Astrocyte (in vitro differentiated cells and primary cell): ENCODE measurements around the gene CREG2. TPM values are rescaled to one million over a fixed set of nuclear protein-coding genes. Genes with fewer than 3 reads are reported as not detected.

Experiments
- DNase-seq: peaks from one replicate; pipeline ENCODE4 v3.0.0-alpha.2; 2010; ENCODE audit warnings: low read depth
- FAIRE-seq: peaks from 2 replicates; lab custom pipeline; 2011; peaks lifted over from hg19 to GRCh38; lab: Jason Lieb, UNC
- H2AFZ ChIP-seq: 2 replicates; pipeline ENCODE4 v1.6.0; 2012; ENCODE audit warnings: low read depth, low read length, inconsistent platforms
- H3K27ac ChIP-seq: 2 replicates; pipeline ENCODE4 v1.5.1; 2011; ENCODE audit warnings: low read depth, low read length, inconsistent platforms
- H3K27me3 ChIP-seq: 2 replicates; pipeline ENCODE4 v1.6.0; 2011; ENCODE audit warnings: low read length, inconsistent platforms; ENCODE audit not compliant: insufficient read depth
- H3K36me3 ChIP-seq: 2 replicates; pipeline ENCODE4 v1.5.1; 2011; ENCODE audit warnings: low read length, inconsistent platforms; ENCODE audit not compliant: insufficient read depth
- H3K4me1 ChIP-seq: 2 replicates; pipeline ENCODE4 v1.5.1; 2011; ENCODE audit warnings: low read length, inconsistent platforms; ENCODE audit not compliant: insufficient read depth
- H3K4me2 ChIP-seq: 2 replicates; pipeline ENCODE4 v1.6.0; 2012; ENCODE audit warnings: low read length, inconsistent platforms
- H3K4me3 ChIP-seq: 2 replicates; pipeline ENCODE4 v1.5.1; 2011; ENCODE audit warnings: low read depth, mild to moderate bottlenecking, low read length, inconsistent platforms; ENCODE audit not compliant: insufficient read depth
- H3K79me2 ChIP-seq: 2 replicates; pipeline ENCODE4 v1.6.0; 2012; ENCODE audit warnings: mild to moderate bottlenecking, low read length, inconsistent platforms; ENCODE audit not compliant: insufficient read depth
- H3K9ac ChIP-seq: 2 replicates; pipeline ENCODE4 v1.6.0; 2012; ENCODE audit warnings: mild to moderate bottlenecking, low read length, inconsistent platforms
- H3K9me3 ChIP-seq: 2 replicates; pipeline ENCODE4 v1.5.1; 2012; ENCODE audit warnings: low read depth, mild to moderate bottlenecking, low read length, inconsistent platforms; ENCODE audit not compliant: insufficient read depth
- H4K20me1 ChIP-seq: 2 replicates; pipeline ENCODE4 v1.6.0; 2012; ENCODE audit warnings: low read length, inconsistent platforms; ENCODE audit not compliant: insufficient read depth
- H3K27ac Mint-ChIP-seq: one replicate; pipeline ENCODE4 v1.8.0; 2021; ENCODE audit warnings: mild to moderate bottlenecking, mixed read lengths; ENCODE audit not compliant: unreplicated experiment
- H3K27me3 Mint-ChIP-seq: one replicate; pipeline ENCODE4 v1.8.0; 2021; ENCODE audit warnings: low read depth, mixed read lengths; ENCODE audit not compliant: unreplicated experiment
- H3K36me3 Mint-ChIP-seq: one replicate; pipeline ENCODE4 v1.8.0; 2021; ENCODE audit warnings: low read depth, mixed read lengths; ENCODE audit not compliant: unreplicated experiment
- H3K4me1 Mint-ChIP-seq: one replicate; pipeline ENCODE4 v1.8.0; 2021; ENCODE audit warnings: low read depth, mixed read lengths; ENCODE audit not compliant: unreplicated experiment
- H3K4me3 Mint-ChIP-seq: one replicate; pipeline ENCODE4 v1.8.0; 2021; ENCODE audit warnings: mild to moderate bottlenecking, moderate library complexity, mixed read lengths; ENCODE audit not compliant: unreplicated experiment
- H3K9me3 Mint-ChIP-seq: one replicate; pipeline ENCODE4 v1.8.0; 2021; ENCODE audit warnings: mild to moderate bottlenecking, mixed read lengths; ENCODE audit not compliant: unreplicated experiment
- CTCF ChIP-seq: IDR thresholded peaks from 2 replicates; pipeline ENCODE4 v1.5.1; 2011; ENCODE audit warnings: low read depth, mild to moderate bottlenecking, inconsistent platforms, low read length, moderate library complexity; ENCODE audit not compliant: insufficient read depth
- EZH2 ChIP-seq: IDR thresholded peaks from 2 replicates; pipeline ENCODE4 v1.6.1; 2012; ENCODE audit warnings: mild to moderate bottlenecking, low read length, inconsistent platforms; ENCODE audit not compliant: insufficient read depth
- total RNA-seq: library from RNA; stranded (reverse); gene quantifications from 2 replicates; pipeline ENCODE4 v1.2.1, GENCODE V29; 2021

CREG2 gene
- total RNA-seq, 1 donor from 2014 or later, result 0.11 TPM

DNA sequence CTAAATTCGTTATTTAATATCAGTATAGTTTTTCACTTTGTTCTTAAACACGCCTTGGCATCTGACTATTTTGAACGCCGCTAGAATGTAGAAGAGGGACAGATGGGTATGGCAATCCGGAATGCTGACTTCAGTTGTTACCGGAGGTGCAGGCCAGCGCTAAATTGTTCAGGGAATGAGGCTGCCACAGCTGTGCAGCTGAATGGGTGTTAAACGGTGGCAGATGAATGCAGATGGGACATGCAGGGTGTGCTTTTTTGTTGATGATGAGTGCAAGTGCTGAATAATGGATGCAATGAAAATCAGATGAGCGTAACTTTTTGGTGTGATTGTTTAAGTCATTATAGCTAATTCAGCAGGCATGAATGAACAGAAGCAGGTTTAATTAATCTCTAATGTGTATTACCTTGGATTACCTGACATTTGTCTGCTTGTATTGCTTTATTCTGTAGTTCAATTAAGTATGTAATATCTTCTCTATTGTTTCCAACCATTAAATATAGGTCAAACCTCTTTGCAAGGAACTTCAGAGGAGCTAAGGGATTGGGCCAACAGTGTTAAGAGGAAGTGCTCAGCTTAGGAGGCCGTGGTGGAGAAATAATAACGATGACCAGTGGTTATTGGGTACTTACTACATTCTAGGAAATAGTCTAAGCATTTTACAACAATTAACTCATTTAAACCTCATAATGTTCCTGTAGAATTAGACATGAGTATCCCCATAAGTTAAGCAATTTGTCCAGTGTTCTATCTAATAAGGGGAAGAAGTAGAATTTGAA, 11.9 kb upstream of the CREG2 start:
- H4K20me1 ChIP-seq, result no peaks in the 10 kb centered on the region
- no peak overlapping the region for H3K9ac ChIP-seq
- DNase-seq, result no peak
- H3K9me3 ChIP-seq, result no peaks in the 10 kb centered on the region
- no peaks in the 10 kb centered on the region for H3K79me2 ChIP-seq
- no peak for TF ChIP-seq EZH2
- no peak for TF ChIP-seq CTCF
- H2AFZ ChIP-seq, result no peak overlapping the region
- Mint-ChIP-seq H3K27me3 (peaks cover 14% of the 10 kb centered on the region), H3K36me3 (no peaks in the 10 kb centered on the region), H3K9me3 (no peaks in the 10 kb centered on the region), H3K4me1 (peaks cover 22% of the 10 kb centered on the region), H3K27ac (no peak overlapping the region), H3K4me3 (no peak overlapping the region)
- no peak overlapping the region for H3K27ac ChIP-seq
- no peak overlapping the region for H3K4me3 ChIP-seq
- peaks cover 12% of the 10 kb centered on the region for H3K4me1 ChIP-seq
- no peaks in the 10 kb centered on the region for H3K36me3 ChIP-seq
- no peaks in the 10 kb centered on the region for H3K27me3 ChIP-seq
- FAIRE-seq, result no peak
- H3K4me2 ChIP-seq, result no peak overlapping the region

DNA sequence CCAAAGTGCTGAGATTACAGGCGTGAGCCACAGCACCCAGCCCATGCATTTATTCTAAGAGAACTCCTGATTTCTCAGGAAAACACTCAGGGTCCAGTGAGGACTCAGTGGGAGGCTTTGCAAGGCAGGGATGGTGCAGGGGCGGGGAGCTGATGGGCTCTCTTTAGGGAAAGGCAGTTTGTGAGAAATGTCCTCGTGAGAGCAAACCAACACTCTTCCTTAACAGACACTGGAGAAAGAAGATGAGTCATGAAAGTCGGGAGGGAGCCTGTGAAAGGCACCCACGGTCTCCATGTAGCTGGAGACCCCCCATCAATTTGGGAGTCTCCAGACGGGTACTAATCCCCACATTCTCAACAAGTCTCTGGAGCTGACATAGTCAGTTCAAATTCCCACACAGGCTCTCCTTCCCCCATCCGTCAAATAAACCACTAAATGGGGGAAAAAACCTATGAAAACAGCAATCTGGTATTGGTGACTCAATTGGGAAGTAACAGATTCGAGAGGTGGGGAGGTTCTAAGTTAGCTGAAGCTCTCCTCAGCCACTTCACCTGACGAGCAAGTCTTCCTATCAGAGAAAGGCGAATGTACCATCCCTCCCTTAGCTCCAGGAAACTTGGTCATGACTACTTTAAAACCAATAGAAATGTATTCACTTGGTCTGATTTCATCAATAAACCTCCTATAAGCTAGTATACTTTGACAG, 11.0 kb upstream of the CREG2 start:
- no peak overlapping the region for H2AFZ ChIP-seq

More for the DNA sequence above, 11.0 kb upstream of the CREG2 start:
- peaks cover 22% of the 10 kb centered on the region for H3K4me1 Mint-ChIP-seq
- FAIRE-seq (no peak), DNase-seq (no peak)
- no peaks in the 10 kb centered on the region for H3K9me3 ChIP-seq
- no peak overlapping the region for H3K27ac Mint-ChIP-seq
- no peak overlapping the region for H3K4me3 ChIP-seq
- no peak overlapping the region for H3K4me3 Mint-ChIP-seq
- no peaks in the 10 kb centered on the region for H4K20me1 ChIP-seq
- H3K36me3 ChIP-seq, result no peaks in the 10 kb centered on the region
- no peak overlapping the region for H3K27ac ChIP-seq
- peaks cover 12% of the 10 kb centered on the region for H3K4me1 ChIP-seq
- H3K4me2 ChIP-seq, result no peak overlapping the region
- no peaks in the 10 kb centered on the region for H3K36me3 Mint-ChIP-seq
- no peaks in the 10 kb centered on the region for H3K79me2 ChIP-seq
- H3K9ac ChIP-seq, result no peak overlapping the region
- no peaks in the 10 kb centered on the region for H3K27me3 ChIP-seq
- no peak for TF ChIP-seq EZH2
- no peak for TF ChIP-seq CTCF
- no peaks in the 10 kb centered on the region for H3K9me3 Mint-ChIP-seq
- peaks cover 11% of the 10 kb centered on the region for H3K27me3 Mint-ChIP-seq
